Measurements from ENCODE around the gene DCLK2. TPM values are rescaled to one million over a fixed set of nuclear protein-coding genes. Genes with fewer than 3 reads are reported as not detected.

Gene DCLK2
- total and polyA plus RNA-seq, 9 donors = 4.4 to 9.8 (median 7.2) TPM

GRCh38 chr4:150114641-150115040 lies 36.4 kb downstream of the DCLK2 start:
- Histone ChIP-seq H3K27ac (no peak overlapping the region), H3K27me3 (no peaks in the 10 kb centered on the region), H3K4me1 (ENCODE audit: insufficient read depth) (no peaks in the 10 kb centered on the region), H3K4me3 (no peak overlapping the region), H3K36me3 (no peaks in the 10 kb centered on the region), H3K9me3 (no peaks in the 10 kb centered on the region)
- intact Hi-C loops (cut with DNase I) = no loop called here
- no peak for DNase-seq
- TF ChIP-seq POLR2A (IDR thresholded peaks at IDR 0.05) = no peak
- no peak for TF ChIP-seq CTCF (IDR thresholded peaks at IDR 0.05)
- no peak for TF ChIP-seq EP300 (IDR thresholded peaks at IDR 0.05)
- WGBS, 3 donors = 97 to 100% (median 97%) methylated on average over 1 of the region's 1 CpG

- no peak overlapping the region for H3K4me3 ChIP-seq
- TF ChIP-seq EP300 (IDR thresholded peaks at IDR 0.05) = no peak
- TF ChIP-seq CTCF (IDR thresholded peaks at IDR 0.05) = no peak
- no peak for TF ChIP-seq POLR2A (IDR thresholded peaks at IDR 0.05)
- no peaks in the 10 kb centered on the region for H3K27me3 ChIP-seq
- no peaks in the 10 kb centered on the region for H3K9me3 ChIP-seq
- no peaks in the 10 kb centered on the region for H3K36me3 ChIP-seq
- WGBS, 3 donors = 93 to 98% (median 94%) methylated on average over 2 of the region's 2 CpGs
- intact Hi-C loops (cut with DNase I) = no loop called here
- DNase-seq = no peak
- no peaks in the 10 kb centered on the region for H3K4me1 ChIP-seq (ENCODE audit: insufficient read depth)
- no peak overlapping the region for H3K27ac ChIP-seq
Measured at GRCh38 chr4:150115851-150116250, 37.6 kb downstream of the DCLK2 start.

- no peaks in the 10 kb centered on the region for H3K4me1 ChIP-seq (ENCODE audit: insufficient read depth)
- intact Hi-C loops (cut with DNase I) = no loop called here
Measured at GRCh38 chr4:150116506-150116905, 38.3 kb downstream of the DCLK2 start.

GRCh38 chr4:150117094-150117493 lies 38.8 kb downstream of the DCLK2 start:
- intact Hi-C loops (cut with DNase I) = no loop called here
- peak; percentile 36 to 82 (median 57) for DNase-seq
- Histone ChIP-seq H3K4me3 (no peak overlapping the region), H3K27ac (no peak overlapping the region), H3K9me3 (no peaks in the 10 kb centered on the region), H3K4me1 (ENCODE audit: insufficient read depth) (no peaks in the 10 kb centered on the region), H3K36me3 (no peaks in the 10 kb centered on the region), H3K27me3 (no peaks in the 10 kb centered on the region)
- TF ChIP-seq CTCF (IDR thresholded peaks at IDR 0.05) (no peak), EP300 (IDR thresholded peaks at IDR 0.05) (no peak), POLR2A (IDR thresholded peaks at IDR 0.05) (no peak)
- 19 to 34% (median 27%) methylated on average over 3 of the region's 3 CpGs for WGBS, 3 donors

More at GRCh38 chr4:150116506-150116905, 38.3 kb downstream of the DCLK2 start:
- no peak for DNase-seq
- H3K27me3 ChIP-seq = no peaks in the 10 kb centered on the region
- 94 to 99% (median 94%) methylated on average over 2 of the region's 2 CpGs for WGBS, 3 donors
- no peak overlapping the region for H3K4me3 ChIP-seq
- H3K27ac ChIP-seq = no peak overlapping the region
- no peaks in the 10 kb centered on the region for H3K36me3 ChIP-seq
- TF ChIP-seq POLR2A (IDR thresholded peaks at IDR 0.05) = no peak
- TF ChIP-seq EP300 (IDR thresholded peaks at IDR 0.05) = no peak
- no peak for TF ChIP-seq CTCF (IDR thresholded peaks at IDR 0.05)
- H3K9me3 ChIP-seq = no peaks in the 10 kb centered on the region

All from ovary (tissue), 9 donors.